Measurements from ENCODE around the gene ADAM12.

DNA sequence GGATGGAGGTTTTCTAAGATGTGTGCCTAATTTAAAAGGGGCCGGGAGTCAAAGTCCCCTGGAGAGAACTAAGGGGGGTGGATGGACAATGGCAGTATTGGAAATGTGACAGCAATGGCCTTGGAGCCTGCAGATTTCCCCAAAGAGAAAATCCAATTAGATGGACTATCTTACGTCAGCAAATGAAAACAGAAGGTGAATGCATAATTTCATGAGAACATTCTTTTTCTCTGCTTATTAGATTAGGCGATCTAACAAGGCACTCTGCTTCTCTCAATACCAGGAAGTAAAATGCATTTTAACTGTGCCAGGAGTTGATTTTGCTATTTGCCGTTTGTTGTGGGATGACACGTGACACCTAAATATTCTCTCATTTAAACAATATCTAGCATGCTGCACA is 226.6 kb downstream of the ADAM12 start:
- TF ChIP-seq, protein P1, sequence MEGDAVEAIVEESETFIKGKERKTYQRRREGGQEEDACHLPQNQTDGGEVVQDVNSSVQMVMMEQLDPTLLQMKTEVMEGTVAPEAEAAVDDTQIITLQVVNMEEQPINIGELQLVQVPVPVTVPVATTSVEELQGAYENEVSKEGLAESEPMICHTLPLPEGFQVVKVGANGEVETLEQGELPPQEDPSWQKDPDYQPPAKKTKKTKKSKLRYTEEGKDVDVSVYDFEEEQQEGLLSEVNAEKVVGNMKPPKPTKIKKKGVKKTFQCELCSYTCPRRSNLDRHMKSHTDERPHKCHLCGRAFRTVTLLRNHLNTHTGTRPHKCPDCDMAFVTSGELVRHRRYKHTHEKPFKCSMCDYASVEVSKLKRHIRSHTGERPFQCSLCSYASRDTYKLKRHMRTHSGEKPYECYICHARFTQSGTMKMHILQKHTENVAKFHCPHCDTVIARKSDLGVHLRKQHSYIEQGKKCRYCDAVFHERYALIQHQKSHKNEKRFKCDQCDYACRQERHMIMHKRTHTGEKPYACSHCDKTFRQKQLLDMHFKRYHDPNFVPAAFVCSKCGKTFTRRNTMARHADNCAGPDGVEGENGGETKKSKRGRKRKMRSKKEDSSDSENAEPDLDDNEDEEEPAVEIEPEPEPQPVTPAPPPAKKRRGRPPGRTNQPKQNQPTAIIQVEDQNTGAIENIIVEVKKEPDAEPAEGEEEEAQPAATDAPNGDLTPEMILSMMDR (IDR thresholded peaks at IDR 0.05; ENCODE audit: low read depth, low read length), result no peak
- TF ChIP-seq EZH2phosphoT487 (IDR thresholded peaks at IDR 0.05; ENCODE audit: low read depth), result no peak

Data from OCI-LY3 (cell line).